NOMO-1 treated with dmso at 0.1 percent for 144 hours (cell line): ENCODE measurements around the gene KLHL40.

ENCODE experiments used
- DNase-seq: peaks from one replicate; lab custom pipeline; 2025; ENCODE audit not compliant: unreplicated experiment; lab: John Stamatoyannopoulos, UW

KLHL40 gene

DNA sequence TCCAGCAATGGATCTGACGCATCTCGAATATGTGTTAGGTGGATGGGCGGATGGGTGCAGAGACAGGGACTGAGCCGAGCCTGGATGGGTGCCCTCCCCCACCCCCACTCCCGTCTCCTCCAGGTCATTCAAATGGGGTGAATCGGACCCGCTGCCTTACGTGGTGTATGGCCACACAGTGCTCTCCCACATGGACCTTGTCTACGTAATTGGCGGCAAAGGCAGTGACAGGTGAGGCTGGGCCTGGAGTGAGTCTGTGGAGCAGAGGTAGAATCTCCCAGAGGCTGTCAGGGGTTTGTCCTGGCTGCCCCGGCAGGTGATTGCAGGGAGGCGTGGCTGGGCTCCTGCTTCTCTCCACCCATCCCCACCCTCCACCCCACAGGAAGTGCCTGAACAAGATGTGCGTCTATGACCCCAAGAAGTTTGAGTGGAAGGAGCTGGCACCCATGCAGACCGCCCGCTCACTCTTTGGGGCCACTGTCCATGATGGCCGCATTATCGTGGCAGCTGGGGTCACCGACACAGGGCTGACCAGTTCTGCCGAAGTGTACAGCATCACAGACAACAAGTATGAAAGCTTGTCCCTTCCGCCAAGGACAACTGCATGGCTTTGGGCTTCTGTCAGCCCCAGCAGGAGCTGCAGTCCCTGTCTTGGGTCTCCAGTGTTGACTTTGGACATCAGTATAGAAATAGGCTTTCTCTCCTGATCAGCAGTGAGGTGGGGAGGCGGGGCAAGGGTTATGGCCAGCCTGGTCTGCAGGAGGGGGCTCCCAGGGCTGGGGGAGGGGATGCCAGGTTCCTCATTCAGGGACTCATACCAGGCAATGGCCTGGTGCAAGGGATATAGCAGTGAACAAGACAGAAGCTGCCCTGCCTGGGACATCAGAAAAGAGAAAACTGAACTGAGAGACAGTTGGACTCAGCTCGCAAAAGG is 3.4 kb downstream of the KLHL40 start:
- DNase-seq: no peak

DNA sequence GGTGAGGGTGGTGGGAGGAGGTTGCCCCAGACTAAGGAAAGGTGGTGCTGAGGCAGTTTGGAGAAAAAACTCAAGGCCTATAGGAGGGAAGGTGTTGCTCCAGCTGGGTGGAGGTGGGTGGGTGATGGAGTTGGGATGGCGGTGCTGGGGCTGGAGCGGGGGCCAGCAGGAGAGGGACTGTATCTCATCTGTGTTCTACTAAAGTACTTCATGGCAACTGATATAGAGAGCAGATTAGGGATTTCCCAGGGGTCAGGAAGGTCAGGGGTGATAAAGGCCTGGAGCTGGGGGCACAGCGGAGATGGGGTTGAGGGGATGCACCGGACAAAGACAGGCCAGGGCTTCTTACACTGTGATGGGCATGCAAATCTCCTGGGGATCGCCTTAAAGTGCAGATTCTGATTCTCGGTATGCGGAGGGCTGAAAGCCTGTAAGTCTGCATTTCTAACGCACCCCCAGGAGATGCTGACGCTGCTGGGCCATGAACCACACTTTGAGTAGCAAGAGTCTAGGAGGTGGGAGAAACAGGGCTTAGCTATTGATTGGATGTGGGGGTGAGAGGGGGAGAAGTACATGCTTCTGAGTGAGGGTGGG is 4.2 kb downstream of the KLHL40 start:
- no peak for DNase-seq

DNA sequence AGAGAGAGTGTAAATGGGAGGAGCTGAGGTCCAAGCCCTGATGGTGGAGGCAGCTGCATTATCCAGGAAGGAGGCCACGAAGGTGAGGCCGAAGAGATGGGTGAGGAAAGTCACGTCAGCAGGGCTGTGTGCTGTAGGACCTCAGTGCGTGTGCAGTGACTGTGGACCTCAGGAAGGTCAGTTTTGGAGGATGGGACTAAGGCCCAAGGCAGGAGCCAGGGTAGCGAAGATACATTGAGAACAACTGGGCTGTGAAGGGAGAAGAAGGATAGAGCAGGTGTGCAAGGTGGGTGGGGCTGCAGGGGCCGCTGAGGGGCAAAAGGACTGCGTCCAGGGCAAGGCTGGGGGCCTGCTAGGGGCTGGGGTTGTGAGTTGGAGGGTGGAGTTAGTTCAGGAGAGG is 4.9 kb downstream of the KLHL40 start:
- no peak for DNase-seq

DNA sequence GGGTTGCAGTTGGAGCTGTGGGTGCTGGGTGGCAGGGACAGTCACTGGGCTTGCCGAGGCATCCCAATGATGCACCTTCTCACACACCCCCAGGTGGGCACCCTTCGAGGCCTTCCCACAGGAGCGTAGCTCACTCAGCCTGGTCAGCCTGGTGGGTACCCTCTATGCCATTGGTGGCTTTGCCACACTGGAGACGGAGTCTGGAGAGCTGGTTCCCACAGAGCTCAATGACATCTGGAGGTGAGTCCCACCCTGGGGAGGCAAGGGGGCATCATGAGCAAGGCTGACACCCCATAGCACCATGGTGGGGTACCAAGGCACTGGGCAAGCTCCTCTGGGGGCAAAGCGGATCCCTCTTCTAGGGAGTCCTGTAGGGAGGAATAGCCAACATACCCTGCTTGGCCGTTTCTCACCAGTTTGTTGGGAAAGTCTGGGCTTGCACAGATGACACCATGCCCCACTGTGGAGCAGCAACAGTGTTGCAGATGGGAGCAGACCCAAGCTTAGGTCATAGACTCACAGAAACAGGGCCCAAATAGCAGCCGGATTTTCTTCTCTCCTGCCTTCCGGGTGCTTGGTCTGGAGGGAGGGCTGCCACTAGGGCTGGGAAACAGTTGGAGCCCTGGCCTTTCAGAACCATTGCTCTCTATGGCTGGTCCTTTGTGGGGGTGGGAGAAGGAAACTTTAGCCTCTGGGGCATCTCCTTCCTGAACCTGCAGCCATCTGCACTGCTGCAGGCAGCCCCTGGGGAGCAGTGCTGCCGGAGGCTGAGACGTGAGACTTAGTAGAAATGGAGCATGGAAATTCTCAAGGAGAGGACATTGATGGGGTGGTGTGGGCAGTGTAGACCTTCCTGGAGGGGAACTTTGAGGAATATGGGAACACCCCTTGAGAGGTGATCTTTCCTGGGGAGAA is 5.7 kb downstream of the KLHL40 start:
- DNase-seq: no peak

DNA sequence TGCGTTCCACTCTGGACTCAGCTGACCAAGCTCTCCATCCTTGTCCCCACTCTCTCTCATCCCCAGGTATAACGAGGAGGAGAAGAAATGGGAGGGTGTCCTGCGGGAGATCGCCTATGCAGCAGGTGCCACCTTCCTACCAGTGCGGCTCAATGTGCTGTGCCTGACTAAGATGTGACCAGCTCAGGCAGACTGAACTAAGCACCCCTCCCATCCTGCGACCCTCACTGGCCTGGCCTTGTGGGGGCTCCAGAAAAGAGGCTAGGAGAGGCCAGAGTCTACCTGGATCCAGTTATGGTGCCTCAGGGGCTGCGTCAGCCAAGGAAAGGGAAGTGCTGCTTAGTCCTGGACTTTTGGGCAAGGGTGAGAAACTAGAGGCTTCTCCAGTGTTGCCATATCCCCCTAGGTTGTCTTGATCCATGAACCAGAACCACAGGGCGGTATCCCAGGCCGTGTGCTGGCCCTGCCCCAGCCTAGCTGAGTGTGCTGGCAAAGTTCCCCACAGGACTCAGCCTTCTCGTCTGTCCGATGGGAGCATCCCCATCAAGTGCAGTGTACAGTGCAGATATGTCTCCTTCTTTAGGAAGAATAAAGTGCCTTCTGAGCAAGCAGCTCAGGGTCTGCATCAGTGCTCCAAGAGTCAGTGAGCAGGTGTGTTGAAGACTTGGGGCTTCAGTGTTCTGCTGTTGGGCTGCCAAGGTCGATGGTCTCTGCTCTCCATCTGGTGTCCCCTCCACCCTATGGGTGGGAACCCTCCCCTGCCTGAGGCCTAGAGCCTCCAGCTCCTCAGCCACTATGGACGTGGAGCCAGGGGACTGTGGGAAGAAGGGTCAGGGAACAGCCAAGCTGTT is 6.7 kb downstream of the KLHL40 start:
- DNase-seq: no peak

DNA sequence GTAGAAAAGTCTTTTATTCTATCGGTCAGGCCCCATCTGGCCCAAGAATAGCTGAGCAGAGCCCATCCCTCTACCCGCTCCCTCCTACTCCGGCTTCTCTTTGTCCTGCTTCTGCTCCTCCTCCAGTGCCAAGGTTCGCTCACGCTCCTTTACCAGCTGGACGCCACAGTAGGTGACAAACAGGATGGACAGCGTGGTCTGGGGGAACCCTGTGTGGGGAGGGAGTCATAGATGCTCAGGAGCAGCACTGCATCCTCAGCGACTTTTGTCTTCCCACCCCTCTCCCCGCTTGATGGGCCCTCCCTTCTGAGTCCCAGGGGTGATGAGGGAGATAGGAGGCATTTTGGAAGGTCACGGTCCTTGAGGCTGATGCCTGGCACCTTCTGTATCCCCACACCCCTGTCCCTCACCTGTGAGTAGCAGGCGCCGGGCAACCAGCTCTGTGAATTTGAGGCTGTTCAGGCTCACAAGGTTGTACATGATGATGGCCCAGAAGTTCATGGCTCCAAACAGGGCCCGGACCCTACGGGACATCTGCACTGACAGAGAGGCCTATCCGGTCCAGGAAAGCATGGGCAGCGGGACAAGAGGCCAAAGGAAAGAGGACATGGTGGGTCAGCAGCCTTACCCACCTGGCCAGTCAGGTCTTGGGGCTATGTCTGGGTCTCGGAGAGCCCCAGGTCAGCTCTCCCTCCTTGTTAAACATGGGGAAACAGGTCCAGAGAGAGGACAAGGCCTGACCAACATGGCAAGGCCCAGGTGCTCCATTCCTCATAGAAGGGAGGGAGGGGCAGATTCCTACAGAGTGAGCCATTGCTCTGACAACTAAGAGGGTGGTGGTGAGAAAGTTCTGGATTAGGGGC is 7.6 kb downstream of the KLHL40 start:
- DNase-seq: no peak

DNA sequence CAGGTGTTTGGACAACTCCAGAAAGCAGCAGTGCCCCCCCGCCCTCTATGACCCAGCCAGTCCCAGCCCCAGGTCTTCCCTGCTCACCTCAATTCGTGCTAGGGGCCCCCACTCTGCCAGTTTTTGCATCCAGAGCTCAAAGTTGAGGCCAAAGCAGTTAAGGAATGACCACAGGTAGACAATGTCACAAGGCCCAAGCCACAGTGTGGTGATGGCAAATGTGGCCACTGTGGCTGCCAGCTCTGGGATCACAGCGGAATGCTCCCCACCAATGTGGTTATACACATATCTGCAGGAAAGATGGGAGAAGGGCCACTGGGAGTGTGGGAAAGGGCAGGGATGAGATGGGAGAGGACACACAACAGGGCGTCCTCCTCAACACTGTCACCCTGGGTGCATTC is 8.2 kb downstream of the KLHL40 start:
- DNase-seq: no peak

DNA sequence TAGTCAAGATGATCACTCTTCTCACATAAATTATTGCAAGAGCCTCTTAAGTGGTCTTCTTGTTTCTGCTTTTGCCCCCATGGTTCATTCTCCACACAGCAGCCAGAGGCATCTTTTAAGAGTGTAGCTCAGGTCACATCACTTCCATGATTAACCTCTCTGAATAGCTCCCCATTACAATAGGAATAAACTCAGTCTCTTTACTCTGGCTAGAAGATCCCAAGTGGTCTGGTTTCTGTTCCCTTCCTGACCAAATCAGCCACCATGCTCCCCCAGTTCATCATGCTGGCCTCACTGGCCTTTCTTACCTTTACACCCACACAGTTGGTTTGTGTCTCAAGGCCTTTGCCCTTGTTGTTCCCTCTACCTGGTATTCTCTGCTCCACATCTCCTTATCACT is 9.0 kb downstream of the KLHL40 start:
- no peak for DNase-seq

DNA sequence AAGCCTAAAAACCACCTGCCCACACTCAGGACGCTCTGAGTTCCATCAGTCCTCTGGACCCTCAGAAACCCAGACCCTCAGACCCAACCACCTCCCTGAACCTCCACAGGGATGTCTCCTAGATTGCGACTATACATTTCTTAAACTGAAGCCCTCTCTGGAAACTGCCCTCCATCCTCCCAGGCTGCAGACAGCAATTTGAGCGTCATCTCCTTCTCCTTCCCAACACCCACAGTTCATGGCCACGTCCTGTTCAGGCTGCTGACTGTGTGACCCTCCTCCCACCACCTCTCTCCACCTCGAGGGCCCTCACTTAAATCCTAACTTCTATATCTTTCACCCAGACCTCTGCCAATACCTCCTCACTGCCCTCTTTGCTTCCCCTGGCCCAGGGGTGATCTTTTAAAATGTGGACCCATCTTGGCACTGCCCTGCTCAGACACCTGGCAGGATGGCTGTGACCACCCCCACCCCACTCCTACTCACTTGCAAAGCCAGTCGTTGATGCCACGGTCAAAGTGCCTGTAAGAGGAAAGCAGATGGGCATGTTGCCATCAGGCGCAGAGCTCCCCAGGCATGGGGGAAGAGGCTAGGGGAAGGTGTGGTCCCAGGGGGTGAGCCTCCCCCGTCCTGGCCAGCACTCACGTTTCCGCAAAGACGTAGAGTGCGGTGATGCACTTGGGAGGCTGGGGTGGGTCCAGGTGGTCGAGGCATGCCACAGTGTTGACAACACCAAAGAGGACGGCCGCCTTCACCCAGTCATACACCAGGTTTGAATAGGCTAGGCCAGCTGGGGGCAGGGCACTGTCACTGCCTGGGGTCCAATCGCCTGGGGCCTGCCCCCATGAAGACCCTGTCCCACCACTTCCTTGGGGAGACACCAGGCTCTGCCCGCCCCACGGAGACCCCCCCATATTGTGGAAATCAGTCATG is 11.3 kb downstream of the KLHL40 start:
- no peak for DNase-seq

DNA sequence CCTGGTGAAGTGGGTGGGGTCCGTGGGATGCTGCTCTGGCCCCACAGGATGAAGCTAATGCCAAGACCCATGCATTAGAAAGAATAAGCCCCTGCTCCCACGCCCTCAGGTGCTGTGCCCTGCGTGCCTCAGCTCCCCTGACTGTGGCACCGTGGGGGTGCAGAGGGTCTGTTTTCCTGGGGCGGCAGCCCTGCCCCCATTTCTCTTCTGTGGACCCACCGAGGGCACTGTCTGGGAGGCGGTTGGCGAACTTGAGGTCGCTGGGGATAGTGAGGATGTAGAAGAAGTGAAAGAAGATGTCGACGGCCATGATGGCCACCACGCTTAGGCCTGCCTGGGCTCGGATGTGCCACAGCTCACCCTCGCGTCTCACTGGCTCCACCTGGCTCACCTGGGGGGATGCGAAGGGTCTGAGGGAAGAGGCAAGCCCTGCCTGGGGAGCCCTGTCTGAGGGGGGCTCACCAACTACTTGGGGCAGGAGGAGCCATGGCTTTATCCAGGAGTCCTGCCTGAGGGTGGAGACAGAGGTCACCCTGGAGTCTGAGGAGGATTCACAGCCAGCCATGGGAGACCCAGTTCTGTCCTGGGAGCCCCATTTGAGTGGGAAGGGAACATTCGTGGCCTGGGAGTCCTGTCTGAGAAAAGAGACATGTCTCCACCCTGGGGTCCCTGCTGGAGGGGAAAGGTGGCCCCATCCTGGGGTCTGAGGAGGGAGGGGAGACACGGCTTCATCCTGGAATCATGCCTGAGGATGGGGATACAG is 12.1 kb downstream of the KLHL40 start:
- no peak for DNase-seq

DNA sequence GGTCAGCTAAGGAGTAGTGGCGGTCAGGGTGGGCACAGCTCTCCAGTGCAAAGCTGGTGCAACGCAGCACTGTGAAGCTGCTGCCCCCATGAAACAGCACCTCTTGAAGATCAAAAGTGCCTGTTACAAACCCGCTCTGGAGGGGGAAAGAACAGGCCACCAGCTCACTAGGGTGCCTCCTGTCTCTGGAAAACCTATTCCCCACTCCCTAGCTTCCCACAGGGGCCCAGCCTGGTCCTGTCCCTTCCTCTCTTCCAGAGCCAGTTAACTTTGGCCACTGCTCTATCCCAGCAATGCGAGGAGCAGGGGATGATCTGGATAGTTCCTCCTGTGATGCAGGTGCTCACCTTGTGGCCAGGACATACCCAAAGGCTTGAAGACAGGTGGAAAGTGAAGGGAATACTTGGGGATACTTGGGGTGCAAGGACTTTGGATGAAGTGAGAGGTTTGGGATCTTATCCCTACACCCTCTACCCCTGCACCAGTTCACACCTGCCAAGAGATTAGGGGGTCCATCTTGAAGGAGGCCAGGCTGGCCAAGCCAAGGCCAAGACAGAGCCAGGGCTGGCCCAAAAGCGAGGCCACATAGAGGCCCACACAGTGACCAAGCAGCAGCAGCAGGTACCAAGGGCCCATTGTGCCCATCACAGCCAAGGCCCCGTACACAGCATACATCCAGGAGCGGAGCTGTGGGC is 13.0 kb downstream of the KLHL40 start:
- no peak for DNase-seq

DNA sequence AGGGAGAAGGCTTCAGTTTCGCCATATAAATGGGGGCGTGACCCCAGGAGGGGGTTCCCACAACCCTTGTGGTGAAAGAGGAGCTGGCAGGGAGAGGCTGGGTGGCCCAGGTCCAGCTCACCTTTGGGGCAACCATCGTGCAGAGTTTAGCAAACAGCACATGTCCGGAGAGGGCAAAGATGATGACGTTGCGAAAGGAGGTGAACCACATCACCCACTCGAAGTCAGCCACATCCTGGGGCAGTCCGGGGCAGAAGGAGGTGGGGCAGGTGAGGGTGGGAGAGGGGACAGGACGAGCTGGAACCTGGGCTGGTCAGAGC is 13.5 kb downstream of the KLHL40 start:
- no peak for DNase-seq

DNA sequence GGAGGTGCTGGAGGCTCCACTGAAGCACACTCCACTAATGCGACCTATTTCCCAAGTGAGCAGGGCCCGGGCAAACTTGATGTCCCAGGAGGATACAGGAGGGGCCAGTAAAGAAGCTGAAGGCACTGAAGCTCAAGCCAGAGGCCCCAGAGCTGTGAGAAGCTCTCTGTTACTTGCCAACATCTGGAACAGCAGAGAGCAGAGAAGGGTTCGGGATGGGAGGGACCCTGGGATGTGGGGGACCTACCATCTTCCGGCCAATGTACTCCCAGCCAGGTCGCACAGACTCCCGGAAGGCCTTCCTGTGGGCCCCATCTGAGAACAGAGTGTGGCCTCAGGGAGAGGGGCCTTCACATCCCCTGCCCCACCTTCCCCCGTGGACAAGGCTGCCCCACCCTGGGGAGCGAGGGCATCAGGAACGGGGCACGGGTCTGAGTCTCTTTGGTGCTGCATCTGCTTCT is 14.2 kb downstream of the KLHL40 start:
- no peak for DNase-seq

DNA sequence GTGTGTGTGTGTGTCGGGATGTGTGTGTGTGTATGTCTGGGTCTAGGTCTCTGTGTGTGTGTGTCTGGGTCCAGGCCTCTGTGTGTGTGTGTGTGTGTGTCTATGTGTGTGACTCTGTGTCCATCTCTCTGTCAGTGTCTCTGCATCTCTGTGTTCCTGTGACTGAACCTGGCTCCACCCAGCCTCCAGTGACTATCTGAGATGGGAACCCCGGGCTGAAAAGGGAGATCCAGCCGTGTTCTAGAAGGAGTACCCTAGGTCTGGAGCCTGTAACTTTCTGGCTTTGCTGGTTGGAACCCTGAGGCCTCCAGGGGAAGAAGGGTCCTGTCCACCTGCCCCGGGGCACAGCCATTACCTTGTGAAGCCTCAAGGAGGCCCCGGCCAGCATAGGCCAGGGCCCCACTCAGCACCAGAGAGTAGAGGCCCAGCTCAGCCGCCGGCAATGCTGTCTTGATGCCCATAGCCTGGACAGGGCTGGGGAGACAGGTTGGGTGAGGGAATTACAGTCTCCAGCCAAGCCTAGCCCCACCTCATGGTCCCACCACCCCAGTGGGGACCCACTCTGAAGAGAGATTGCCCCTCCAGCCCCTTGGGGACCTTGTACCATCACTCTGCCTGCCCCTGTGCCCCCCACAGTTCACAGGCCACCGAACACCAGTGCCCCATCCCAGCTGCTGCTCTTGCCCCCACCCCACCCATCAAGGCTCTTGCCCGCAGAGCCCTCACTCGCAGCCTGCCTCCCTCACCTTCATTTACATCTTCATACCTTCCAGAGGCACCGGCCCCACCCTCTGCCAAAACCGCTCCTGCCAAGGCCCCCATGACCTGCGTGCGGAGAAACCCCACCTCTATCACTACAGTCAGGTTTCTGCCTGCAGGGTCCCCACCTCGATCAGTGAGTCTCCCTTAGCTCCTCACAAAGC is 15.3 kb downstream of the KLHL40 start:
- DNase-seq: no peak

DNA sequence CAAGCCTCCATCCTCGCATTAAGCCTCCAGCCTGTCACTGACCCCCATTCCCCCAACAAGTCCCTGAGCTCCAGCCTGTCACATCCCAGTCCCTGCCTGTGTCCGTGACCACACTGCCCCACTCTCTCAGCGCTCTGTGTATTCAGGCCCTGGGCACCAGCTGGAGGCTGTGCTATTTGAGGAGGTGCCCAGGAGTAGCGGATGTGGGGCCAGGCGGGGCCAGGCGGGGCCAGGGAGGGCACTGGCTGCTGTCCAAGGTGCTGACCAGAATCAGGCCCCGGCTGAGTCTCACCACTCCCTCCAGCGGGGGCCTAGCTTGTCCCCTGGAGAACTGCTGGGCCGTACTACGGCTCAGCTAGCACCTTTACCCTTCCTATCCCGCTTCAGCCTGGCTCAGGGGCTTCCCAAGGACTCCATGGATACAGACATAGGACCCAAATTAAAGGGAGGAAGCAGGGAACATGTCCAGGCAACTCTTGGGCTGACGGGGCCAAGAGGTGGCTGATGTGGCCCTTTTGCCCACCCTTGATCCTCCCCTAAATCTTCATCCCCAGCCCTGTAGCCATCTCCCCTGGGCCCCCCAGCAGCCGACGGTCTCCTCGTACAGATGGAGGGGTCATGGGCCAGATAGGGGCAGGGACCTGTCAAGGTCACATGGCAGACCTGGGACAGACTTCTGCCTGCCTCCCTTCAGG is 16.2 kb downstream of the KLHL40 start:
- peak; percentile 18 for DNase-seq
